ENCODE measurements around the gene SREBF2.

GRCh38 chr22:41870786-41871185, 37.9 kb downstream of the SREBF2 start:
- no peak for TF ChIP-seq EZH2 (IDR thresholded peaks at IDR 0.05; ENCODE audit: borderline replicate concordance, insufficient read depth, low read depth, low read length, poor library complexity, severe bottlenecking)
- TF ChIP-seq, protein P1, sequence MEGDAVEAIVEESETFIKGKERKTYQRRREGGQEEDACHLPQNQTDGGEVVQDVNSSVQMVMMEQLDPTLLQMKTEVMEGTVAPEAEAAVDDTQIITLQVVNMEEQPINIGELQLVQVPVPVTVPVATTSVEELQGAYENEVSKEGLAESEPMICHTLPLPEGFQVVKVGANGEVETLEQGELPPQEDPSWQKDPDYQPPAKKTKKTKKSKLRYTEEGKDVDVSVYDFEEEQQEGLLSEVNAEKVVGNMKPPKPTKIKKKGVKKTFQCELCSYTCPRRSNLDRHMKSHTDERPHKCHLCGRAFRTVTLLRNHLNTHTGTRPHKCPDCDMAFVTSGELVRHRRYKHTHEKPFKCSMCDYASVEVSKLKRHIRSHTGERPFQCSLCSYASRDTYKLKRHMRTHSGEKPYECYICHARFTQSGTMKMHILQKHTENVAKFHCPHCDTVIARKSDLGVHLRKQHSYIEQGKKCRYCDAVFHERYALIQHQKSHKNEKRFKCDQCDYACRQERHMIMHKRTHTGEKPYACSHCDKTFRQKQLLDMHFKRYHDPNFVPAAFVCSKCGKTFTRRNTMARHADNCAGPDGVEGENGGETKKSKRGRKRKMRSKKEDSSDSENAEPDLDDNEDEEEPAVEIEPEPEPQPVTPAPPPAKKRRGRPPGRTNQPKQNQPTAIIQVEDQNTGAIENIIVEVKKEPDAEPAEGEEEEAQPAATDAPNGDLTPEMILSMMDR (IDR thresholded peaks at IDR 0.05): no peak
